GM12892 (cell line): ENCODE data around the gene USP11.

Experiments used
- POLR2A ChIP-seq: IDR thresholded peaks from 2 replicates; pipeline ENCODE4 v1.6.1; 2011; ENCODE audit warnings: low read depth, low read length, control low read depth
- POLR2AphosphoS5 ChIP-seq: IDR thresholded peaks from 2 replicates; pipeline ENCODE4 v1.6.1; 2011; ENCODE audit warnings: low read depth, low read length, control low read depth
- TAF1 ChIP-seq: IDR thresholded peaks from 2 replicates; pipeline ENCODE4 v1.6.1; 2011; ENCODE audit warnings: low read depth, mild to moderate bottlenecking, control low read depth, low read length, borderline replicate concordance

- TF ChIP-seq POLR2AphosphoS5: no peak
- TF ChIP-seq POLR2A: no peak
- TF ChIP-seq TAF1: no peak
Measured at GRCh38 chrX:47239898-47240545, 7.2 kb downstream of the USP11 start.
